Endometrial microvascular endothelial cells (primary cell): ENCODE results near the gene TYW5. TPM values are rescaled to one million over a fixed set of nuclear protein-coding genes. Genes with fewer than 3 reads are reported as not detected.
"Not testable (repeated sequence)": the region's sequence is repeated elsewhere in the genome, so short reads cannot be mapped to it uniquely, and the experiment has no call there.

Experiments
- in situ Hi-C: cut with HindIII; loops from 2 replicates; pipeline ENCODE4 v1.10.0; 2017; ENCODE audit warnings: low sequenced_read_pairs, low pct_unique_long_range_greater_than_20kb; ENCODE audit errors: inconsistent ontology term
- total RNA-seq: library from RNA; depleted of rRNA; stranded (reverse); fragments of >200 nt; gene quantifications from one replicate; pipeline ENCODE4 v1.2.3, GENCODE V29; 2015; ENCODE audit errors: inconsistent ontology term

Gene TYW5
- total RNA-seq, 1 donor from 2014 or later, result 8.1 TPM

DNA sequence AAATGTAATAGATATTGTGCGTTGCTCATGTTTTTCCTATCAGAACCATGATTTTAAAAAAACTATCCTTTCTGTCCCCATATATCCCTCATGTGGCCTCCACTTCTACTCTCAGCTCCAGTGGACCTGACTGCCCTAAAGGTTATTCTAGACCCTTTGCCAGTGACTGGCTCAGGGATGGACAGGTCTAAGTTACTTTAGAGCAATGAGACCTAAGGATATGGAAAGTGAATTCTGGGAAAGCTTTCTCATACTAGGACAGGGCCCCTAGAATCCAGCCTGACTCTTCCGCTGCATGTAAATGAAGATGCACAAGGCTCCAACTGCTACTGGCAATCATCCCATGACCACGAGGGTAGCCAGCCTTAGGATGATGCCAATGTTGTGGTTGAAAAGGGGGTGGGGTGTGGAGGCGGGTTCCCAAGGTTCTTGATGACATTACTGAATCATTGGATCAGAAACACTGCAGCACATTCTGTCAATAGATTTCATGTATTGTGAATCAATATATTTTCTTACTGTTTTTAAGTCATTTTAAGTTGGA is 22.9 kb downstream of the TYW5 start:
- in situ Hi-C loops, result no loop called here

GRCh38 chr2:199929262-199929661 is 26.0 kb downstream of the TYW5 start:
- in situ Hi-C loops, result no loop called here

DNA sequence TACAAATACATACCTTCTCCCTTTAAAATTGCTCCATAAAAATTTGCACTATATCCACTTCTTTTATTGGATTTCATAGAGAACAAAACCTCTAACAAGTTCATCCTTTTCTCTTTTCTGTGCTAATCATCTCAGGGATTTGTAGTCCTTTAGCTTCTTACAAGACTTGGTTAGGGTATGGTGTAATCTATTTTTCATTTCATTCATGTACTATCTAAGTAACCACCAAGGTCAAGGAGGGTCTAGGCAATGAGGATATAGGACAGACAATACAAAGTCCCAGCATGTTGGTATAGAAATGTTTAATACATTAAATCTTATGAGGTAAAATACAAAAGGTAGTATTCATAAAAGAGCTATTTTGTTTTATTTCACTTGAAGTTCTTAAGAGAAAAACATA is 26.7 kb downstream of the TYW5 start:
- in situ Hi-C loops, result no loop called here

DNA sequence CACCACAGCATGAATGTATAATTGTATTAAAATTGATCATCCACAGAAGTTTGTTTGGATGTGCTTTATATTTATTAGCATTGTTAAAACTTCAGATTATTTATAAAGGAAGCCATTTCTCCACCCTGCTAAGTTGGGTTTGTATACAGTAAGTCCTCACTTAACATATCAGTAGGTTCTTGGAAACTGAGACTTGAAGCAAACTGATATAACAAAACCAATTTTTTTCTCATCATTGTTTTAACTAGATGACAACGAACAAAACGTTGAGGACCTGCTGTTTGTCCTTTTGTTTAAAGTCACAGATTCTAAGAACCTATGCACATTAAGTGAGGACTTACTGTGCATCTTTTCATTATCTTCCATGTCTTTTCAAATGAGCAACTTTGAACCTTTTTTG is 27.1 kb downstream of the TYW5 start:
- in situ Hi-C loops, result no loop called here

GRCh38 chr2:199926806-199927205 is 28.5 kb downstream of the TYW5 start:
- in situ Hi-C loops, result no loop called here

GRCh38 chr2:199923924-199924323 is 31.4 kb downstream of the TYW5 start:
- in situ Hi-C loops, result no loop called here

DNA sequence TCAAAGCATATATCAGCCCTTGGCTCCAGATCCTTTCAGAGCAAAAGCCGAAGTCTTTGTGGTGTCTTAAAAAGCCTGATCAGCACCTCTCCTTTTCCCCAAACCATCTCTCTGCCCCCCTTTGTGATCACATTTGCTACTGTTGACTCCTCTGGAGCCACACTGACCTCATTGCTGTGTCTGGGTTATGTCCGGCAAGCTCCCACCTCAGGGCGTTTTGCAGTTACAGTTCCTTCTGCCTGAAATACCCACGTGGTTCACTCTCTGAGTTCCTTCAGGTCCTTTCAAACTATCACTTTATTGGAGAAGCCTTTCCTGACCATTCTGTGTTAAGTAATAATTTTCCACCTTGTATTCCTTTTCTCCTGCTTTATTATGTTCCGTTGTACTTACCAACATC is 32.4 kb downstream of the TYW5 start:
- in situ Hi-C loops, result no loop called here

- in situ Hi-C loops, result no loop called here
These were observed 38.3 kb downstream of the TYW5 start for GRCh38 chr2:199916980-199917379.

- in situ Hi-C loops, result no loop called here
These were observed 40.8 kb downstream of the TYW5 start for GRCh38 chr2:199914372-199914958.

GRCh38 chr2:199912553-199913114 is 42.7 kb downstream of the TYW5 start:
- in situ Hi-C loops, result not testable (repeated sequence)

DNA sequence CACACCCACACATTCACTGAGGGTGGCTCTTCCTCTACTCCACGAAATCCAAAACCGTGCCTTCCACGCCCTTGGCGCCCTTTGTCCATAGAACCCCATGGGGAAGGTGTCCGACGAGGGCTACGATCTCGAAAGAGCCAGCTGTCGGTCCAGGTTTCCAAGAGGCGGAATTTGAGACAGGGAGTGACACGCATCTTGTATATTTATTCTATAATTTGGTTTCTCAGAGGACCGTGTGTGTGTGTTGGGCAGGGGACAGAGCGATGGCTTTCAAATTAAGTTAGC is 43.5 kb downstream of the TYW5 start:
- in situ Hi-C loops, result no loop called here

DNA sequence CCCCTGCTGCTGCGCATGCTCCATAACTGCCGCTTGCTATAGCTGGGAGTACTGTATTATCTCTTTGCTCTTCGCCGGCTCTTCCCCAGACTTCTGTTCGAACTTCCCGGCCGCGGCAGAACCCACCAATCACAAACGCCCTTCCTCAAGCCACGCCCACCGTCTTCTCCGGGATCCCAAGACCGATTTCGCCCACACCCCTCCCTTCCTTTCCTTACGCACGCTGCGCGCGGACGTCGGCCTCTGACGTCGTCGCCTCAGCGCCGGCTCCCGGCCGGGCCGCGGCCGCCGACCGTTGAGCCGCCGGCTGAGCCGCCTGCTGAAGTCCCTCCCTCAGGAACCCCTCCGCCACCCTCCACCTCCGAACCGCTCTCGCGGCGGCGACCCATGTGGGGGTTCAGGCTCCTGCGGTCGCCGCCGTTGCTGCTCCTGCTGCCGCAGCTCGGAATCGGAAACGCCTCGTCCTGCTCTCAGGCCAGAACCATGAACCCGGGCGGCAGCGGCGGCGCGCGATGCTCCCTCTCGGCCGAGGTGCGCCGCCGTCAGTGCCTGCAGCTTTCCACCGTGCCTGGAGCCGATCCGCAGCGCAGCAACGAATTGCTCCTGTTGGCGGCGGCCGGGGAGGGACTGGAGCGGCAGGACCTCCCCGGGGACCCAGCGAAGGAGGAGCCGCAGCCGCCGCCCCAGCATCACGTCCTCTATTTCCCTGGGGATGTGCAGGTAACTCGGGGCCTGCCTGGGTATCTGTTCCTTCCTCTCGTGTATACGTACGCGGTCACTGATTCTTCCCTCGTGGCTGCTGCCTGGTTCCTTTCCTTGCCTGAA is 44.0 kb downstream of the TYW5 start, which contains the start of gene C2orf69:
Gene C2orf69, plus strand, starts transcription at position 242 of the 825 bp plus-strand sequence. Its CDS starts 146 bp downstream, at position 388.
- in situ Hi-C loops, result no loop called here

DNA sequence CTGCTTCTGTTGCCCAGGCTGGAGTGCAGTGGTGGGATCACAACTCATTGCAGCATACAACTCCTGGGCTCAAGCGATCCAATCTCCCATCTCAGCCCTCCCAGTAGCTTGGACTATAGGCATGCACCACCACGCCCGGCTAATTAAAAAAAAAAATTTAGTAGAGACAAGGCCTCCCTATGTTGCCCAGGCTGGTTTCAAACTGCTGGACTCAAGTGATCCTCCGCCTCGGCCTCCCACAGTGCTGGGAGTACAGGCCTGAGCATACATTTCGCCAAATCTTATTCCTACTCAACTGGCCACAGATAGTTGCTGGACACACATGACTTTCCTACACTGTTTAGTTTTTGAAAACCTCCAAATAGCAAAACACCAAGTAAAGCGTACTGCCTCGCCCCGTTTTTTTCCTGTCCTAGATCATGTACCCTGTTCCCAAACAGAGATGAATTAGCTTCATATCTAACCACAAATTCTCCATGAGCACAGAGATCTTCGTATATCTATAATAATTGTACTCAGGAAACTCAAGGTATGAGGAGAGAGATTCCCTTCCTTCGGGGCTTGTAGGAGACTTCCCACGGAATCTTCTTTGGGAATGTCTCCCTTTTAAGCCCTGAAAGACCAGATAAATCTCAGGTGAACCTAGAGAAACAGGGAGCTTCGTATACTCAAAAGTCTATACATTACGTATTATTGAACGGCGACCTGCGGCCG is 44.8 kb downstream of the TYW5 start:
- in situ Hi-C loops, result no loop called here

GRCh38 chr2:199907008-199907714 is 48.1 kb downstream of the TYW5 start:
- in situ Hi-C loops, result no loop called here

GRCh38 chr2:199903111-199903510 is 52.2 kb downstream of the TYW5 start:
- in situ Hi-C loops, result no loop called here

DNA sequence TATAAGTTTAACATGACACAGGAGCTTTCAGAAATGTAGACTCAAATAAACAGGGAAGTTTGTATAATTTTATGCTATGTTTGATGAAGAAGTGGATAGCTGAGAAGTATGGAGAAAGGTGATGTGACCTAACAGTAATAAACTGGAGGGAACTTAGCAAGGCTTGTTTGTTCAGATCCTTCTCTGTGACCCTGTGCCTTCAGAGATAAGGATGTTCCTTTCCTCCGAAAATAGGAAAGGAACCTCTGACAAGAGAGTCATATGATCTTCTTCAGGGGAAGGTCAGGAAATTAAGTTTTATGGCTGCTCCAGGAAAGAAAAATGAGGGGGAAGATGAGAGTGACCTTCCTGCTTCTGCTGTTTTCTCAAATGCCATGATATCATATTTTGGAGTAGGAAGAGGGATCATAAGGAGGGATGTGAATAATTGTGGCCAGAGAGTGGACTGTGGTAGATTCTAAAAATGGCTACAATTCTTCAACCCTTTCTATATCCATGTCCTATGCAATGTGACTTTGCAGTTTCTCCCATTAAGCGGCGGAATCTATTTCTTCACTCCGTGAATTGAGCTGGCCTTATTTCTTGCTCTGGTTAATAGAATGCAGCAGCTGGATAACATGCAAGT is 52.7 kb downstream of the TYW5 start:
- in situ Hi-C loops, result no loop called here

DNA sequence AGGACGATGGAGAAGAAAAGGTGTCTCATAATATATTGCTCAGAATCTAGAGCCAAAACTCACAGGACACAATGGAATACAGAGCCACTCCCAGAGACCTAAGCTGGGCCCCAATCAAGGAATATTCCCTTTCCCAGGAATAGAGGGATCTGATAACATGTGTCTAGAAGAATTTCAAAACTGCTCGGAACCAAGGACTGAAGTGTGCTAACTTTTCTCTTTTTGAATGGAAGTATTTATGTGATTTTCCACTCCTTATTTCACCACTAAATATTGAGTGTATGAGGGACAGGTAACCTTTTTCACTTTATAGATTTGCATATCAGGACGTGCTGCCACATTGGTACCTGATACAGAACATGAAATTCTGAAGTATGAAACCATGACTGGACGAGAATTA is 53.3 kb downstream of the TYW5 start:
- in situ Hi-C loops, result no loop called here

DNA sequence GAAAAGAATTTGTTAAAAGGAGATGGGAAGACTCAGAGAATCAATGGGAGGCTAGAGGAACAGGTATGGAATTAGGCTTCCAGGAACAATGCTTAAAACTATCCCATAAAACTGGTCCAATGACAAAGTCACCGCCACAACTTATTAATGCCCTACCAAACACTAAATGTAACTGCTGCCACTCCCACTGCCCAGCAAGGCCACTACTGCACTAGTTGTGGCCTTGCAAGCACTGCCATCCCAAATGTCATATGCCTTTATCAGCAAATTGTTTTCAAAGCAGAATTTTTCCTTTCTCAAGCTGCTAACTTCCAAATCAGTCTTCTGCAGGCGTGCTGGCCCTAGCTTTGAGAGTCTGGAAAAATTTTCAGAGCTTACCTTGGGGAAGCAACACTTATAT is 58.7 kb downstream of the TYW5 start:
- in situ Hi-C loops, result no loop called here

- in situ Hi-C loops, result no loop called here
These were observed 59.9 kb downstream of the TYW5 start for GRCh38 chr2:199895406-199895805.
